Effector memory CD8-positive, alpha-beta T cell (primary cell): Measurements from ENCODE around the gene DNAJB6.

Experiments
- ATAC-seq: fragments of 150-1000 bp; cut with Tn5 transposase; replicated peaks from 2 replicates; pipeline ENCODE4 v1.10.0; 2021; ENCODE audit warnings: mild to moderate bottlenecking, moderate library complexity
- DNase-seq, 3 experiments: peaks; one replicate each; pipeline ENCODE4 v3.0.0; 2021
- H3K27ac Mint-ChIP-seq, 2 donors: one replicate each; pipeline ENCODE4 v1.8.0; 2022; ENCODE audit warnings: mild to moderate bottlenecking in 2 of 2, mixed read lengths in 2 of 2, moderate library complexity in 2 of 2
- H3K27me3 Mint-ChIP-seq, 2 donors: one replicate each; pipeline ENCODE4 v1.8.0; 2022; ENCODE audit warnings: mixed read lengths in 2 of 2
- H3K36me3 Mint-ChIP-seq: one replicate; pipeline ENCODE4 v1.8.0; 2022; ENCODE audit warnings: mild to moderate bottlenecking, moderate library complexity, mixed read lengths; ENCODE audit not compliant: insufficient read depth
- H3K4me1 Mint-ChIP-seq, 2 donors: one replicate each; pipeline ENCODE4 v1.8.0; 2022; ENCODE audit warnings: low read depth in 2 of 2, mixed read lengths in 2 of 2
- H3K4me3 Mint-ChIP-seq, 2 donors: one replicate each; pipeline ENCODE4 v1.8.0; 2022; ENCODE audit warnings: mild to moderate bottlenecking in 2 of 2, mixed read lengths in 2 of 2, moderate library complexity in 2 of 2
- H3K9me3 Mint-ChIP-seq, 2 donors: one replicate each; pipeline ENCODE4 v1.8.0; 2022; ENCODE audit warnings: mixed read lengths in 2 of 2

The DNAJB6 gene

DNA sequence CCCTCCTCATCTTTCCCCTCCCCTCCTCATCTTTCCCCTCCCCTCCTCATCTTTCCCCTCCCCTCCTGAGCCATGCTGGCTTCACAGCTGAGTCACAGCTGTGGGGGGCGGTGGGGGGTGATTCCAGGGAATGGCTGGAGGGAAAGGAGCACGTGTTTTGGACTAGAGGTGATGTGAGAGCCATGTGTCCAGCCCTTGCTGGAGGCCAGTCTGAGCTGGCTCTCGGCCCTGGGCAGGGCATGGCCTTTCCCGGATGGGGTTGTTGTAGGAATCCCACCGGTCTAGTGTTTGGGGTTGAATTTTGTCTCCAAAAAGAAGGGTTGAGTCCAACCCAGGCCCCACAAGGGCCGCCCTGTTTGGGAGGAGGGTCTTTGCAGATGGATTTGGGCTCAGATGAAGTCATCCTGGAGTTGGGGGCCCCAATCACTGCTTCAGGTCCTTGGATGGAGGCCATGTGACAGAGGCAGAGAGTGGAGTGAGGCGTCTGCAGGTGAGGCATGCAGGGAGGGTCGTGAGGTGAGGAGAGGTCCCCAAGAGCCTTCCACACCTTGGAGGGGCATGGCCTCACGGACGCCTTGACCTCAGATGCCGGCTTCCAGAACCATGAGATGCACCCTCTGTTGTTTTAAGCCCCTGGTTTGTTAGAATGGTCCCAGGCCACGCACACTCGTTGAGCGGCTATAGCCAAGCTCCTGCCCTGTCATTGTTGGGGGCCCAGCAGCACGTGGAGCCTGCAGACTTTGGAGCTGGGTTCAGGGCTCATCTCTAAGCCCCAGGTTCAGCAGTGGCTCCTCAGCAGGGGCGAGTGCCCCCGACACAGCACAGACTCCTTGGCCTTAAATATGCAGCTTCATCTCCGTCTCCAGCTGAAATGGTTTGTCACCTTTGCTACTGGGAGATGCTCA is 101.6 kb downstream of the DNAJB6 start:
- H3K36me3 Mint-ChIP-seq, result no peaks in the 10 kb centered on the region
- H3K4me1 Mint-ChIP-seq, result peaks cover 0 to 3% of the 10 kb centered on the region in 2 donors
- ATAC-seq (no peak), DNase-seq (no peak)
- H3K9me3 Mint-ChIP-seq, result no peaks in the 10 kb centered on the region
- no peak overlapping the region for H3K4me3 Mint-ChIP-seq
- H3K27ac Mint-ChIP-seq, result no peak overlapping the region
- peaks cover 6 to 10% of the 10 kb centered on the region in 2 donors for H3K27me3 Mint-ChIP-seq

DNA sequence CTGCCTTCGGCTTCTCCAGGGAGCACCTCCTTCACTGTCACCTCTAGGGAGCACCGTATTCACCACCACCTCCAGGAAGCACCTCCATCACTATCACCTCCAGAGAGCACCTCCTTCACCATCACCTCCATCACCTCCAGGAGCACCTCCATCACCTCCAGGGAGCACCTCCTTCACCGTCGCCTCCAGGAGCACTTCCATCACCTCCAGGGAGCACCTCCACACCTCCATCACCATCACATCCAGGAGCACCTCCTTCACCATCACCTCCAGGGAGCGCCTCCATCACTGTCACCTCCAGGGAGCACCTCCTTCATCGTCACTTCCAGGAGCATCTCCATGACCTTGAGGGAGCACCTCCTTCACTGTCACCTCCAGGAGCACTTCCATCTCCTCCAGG is 102.3 kb downstream of the DNAJB6 start:
- no peaks in the 10 kb centered on the region for H3K4me1 Mint-ChIP-seq
- DNase-seq, result no peak
- ATAC-seq, result no peak
- H3K27ac Mint-ChIP-seq, result no peak overlapping the region
- no peaks in the 10 kb centered on the region for H3K36me3 Mint-ChIP-seq
- H3K9me3 Mint-ChIP-seq, result no peaks in the 10 kb centered on the region
- no peak overlapping the region for H3K4me3 Mint-ChIP-seq
- peaks cover 6 to 10% of the 10 kb centered on the region in 2 donors for H3K27me3 Mint-ChIP-seq

DNA sequence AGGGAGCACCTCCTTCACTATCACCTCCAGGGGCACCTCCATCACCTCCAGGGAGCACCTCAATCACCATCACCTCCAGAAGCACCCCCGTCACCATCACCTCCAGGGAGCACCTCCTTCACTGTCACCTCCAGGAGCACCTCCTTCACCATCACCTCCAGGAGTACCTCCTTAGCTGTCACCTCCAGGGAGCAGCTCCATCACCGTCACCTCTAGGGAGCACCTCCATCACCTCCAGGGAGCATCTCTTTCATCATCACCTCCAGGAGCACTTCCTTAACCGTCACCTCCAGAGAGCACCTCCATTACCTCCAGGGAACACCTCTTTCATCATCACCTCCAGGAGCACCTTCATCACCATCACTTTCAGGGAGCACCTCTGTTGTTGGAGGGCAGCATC is 103.0 kb downstream of the DNAJB6 start:
- DNase-seq, result no peak
- no peak overlapping the region for H3K4me3 Mint-ChIP-seq
- peaks cover 10 to 12% of the 10 kb centered on the region in 2 donors for H3K27me3 Mint-ChIP-seq
- H3K9me3 Mint-ChIP-seq, result no peaks in the 10 kb centered on the region
- peak overlapping the region in 1 of 2 donors; percentile 27 for H3K27ac Mint-ChIP-seq
- no peak for ATAC-seq
- H3K4me1 Mint-ChIP-seq, result no peaks in the 10 kb centered on the region
- H3K36me3 Mint-ChIP-seq, result no peaks in the 10 kb centered on the region

DNA sequence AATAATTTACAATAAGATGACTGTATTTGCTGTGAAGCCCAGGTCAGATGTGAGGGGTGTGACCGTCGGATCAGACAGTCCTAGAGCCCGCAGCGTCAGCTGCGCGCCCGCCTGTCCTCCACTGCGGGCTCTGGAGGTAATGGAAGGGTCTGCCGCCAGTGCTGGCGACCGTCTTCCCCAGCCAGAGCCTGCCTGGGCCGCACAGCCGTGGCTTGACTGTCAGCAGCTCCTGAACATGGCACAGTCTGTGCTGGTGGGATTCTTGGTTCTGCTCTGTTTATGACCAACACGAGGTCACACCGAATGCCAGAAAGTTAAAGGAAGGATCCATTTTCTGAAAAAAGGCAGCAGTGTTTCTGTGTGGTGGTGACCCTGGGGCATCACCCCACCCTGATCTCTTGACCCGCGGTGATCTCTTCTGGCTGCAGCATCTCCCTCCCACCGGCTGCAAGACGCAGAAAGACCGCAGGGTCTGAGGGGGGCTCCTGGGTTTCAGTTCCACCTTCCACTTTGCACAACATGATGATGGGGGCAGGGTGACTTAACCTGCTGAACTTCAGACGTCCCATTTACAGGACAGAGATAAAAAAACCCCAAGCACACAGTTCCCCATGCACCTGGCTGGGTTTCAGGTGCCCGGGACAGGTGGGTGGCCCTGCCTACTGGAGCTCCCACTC is 103.7 kb downstream of the DNAJB6 start:
- peaks cover 12 to 13% of the 10 kb centered on the region in 2 donors for H3K27me3 Mint-ChIP-seq
- no peaks in the 10 kb centered on the region for H3K4me1 Mint-ChIP-seq
- DNase-seq (no peak), ATAC-seq (no peak)
- no peaks in the 10 kb centered on the region for H3K9me3 Mint-ChIP-seq
- no peak overlapping the region for H3K4me3 Mint-ChIP-seq
- no peak overlapping the region for H3K27ac Mint-ChIP-seq
- no peaks in the 10 kb centered on the region for H3K36me3 Mint-ChIP-seq

DNA sequence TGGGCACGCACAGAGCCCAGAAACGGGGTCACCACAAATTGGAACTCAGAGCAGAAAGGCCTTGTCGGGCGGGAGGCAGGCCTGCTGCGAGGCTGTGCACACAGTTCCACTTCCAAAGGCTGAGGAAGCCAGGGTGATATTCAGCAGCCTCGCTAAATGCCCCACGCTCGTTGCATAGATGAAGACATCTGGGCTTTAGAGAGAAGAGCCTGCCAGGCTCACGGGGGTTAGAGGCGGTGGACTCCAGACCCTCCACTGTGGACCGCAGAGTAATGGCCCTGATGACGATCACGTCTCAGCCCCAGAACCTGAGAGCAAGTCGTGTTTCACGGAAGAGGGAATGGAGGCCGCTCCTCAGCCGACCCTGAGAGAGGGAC is 104.2 kb downstream of the DNAJB6 start:
- no peaks in the 10 kb centered on the region for H3K36me3 Mint-ChIP-seq
- H3K27me3 Mint-ChIP-seq, result peaks cover 13 to 16% of the 10 kb centered on the region in 2 donors
- no peaks in the 10 kb centered on the region for H3K9me3 Mint-ChIP-seq
- no peaks in the 10 kb centered on the region for H3K4me1 Mint-ChIP-seq
- no peak for DNase-seq
- no peak overlapping the region for H3K4me3 Mint-ChIP-seq
- H3K27ac Mint-ChIP-seq, result no peak overlapping the region
- no peak for ATAC-seq

DNA sequence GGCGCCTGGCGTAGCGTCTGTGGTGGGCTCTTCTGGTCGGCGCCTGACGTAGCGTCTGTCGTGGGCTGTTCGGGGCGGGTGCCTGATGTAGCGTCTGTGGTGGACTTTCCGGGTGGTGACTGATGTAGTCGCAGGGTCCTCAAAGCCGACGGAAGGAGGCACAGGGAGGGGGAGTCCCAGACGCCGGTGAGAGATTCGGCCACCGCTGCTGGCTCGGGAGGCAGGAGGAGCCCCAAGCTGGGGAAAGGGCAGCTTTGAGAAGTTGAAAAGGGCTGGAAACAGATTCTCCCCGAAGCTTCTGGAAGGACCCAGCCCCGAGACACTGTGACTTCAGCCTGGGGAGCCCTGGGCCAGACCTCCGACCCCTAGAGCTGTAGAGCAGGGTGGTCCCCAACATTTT is 105.7 kb downstream of the DNAJB6 start:
- ATAC-seq (no peak), DNase-seq (no peak)
- Mint-ChIP-seq H3K4me1 (no peaks in the 10 kb centered on the region), H3K27ac (peak overlapping the region in 1 of 2 donors; percentile 72), H3K27me3 (peaks cover 13 to 16% of the 10 kb centered on the region in 2 donors), H3K36me3 (no peaks in the 10 kb centered on the region), H3K9me3 (no peaks in the 10 kb centered on the region), H3K4me3 (no peak overlapping the region)

DNA sequence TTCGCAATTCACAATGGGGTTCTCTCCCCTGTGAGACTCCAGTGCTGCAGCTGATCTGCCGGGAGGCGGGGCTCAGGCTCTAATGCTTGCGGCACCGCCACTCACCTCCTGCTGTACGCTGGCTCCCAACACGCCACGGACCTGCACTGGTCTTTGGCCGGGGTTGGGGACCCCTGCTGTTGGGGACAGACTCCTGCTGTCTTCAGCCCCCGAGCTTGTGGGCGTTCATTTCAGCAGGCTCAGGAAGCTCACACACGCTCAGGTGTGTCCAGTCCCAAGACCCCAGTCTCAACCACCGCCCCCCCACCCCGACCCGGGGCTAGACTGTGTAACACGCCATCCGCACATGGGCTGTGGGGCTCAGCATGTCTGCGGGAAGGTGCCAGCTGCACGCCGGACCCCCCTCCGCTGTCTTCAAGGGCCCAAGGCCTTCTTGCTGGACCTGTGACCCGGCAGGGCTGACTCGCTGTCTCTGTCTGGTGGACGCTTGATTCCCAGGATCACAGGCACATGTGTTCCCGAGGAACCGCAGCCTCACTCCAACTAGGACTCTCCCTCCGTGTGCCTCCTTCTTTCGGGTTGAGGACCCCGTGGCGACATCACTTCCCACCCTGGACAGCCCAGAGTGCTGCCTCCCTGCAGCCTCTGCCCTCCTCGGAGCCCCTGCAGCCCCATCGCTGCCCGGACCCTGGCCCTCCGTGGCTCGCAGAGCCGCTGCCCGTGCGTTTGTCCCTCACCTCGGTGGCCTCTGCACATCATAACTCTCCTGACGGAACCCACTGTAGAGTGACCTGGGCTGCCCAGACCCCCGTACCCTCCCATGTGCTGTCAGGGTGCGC is 106.4 kb downstream of the DNAJB6 start:
- peaks cover 13 to 16% of the 10 kb centered on the region in 2 donors for H3K27me3 Mint-ChIP-seq
- no peak overlapping the region for H3K4me3 Mint-ChIP-seq
- H3K9me3 Mint-ChIP-seq, result no peaks in the 10 kb centered on the region
- H3K27ac Mint-ChIP-seq, result no peak overlapping the region
- DNase-seq (no peak), ATAC-seq (no peak)
- H3K4me1 Mint-ChIP-seq, result no peaks in the 10 kb centered on the region
- no peaks in the 10 kb centered on the region for H3K36me3 Mint-ChIP-seq

DNA sequence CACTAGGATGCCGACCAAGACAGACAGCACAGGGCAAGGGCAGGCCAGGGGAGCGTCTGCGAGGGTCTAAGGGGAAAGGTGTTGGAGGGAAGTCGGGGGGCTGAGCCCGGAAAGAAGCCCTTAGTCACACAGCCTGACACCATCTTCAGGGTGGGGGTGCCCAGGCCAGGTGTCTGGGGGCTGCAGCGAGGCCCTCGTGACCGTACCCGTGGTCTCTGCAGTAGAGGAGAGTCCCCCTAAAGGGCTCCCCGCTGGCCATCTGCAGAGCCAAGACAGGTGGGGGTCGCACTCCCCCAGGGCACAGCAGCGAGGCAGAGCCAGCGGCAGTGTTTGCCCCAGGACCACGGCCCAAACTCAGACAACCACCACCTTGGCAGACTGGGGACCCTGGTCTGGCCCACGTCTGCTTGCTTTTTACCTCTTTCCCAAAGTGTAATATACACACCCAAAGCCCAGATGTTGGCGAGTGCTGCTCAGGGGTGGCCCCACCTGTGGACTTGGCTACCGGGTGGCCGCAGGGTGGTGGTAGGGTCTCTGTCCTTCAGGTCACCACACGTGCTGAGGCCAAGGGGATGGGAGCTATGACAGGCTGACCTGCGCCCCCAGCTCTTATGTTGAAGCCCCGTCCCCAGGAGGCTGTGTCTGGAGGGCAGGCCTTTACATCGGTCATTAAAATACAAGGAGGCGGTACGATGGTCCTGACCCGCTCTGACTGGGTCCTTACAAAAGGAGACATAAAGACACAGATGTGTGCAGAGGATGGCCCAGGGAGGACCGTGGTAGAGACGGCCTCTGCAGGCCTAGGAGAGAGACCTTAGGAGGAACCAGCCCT is 107.4 kb downstream of the DNAJB6 start:
- ATAC-seq (no peak), DNase-seq (no peak)
- Mint-ChIP-seq H3K27me3 (peaks cover 13% of the 10 kb centered on the region in 2 donors), H3K9me3 (no peaks in the 10 kb centered on the region), H3K4me1 (no peaks in the 10 kb centered on the region), H3K36me3 (no peaks in the 10 kb centered on the region), H3K4me3 (no peak overlapping the region), H3K27ac (no peak overlapping the region)

DNA sequence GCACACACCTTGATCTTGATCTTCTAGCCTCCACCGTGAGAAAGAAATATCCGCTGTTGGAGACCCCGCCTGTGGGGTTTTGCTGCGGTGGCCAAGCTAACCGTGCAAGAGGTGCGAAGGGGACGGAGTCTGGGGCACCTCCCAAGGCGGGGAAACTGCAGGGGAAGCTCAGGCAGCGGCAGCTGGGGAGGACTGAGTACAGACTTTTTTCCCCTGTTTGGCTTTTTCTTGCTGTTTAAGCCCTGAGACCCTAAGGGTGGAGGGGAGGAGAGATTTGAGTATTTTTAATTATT is 108.0 kb downstream of the DNAJB6 start:
- ATAC-seq (no peak), DNase-seq (no peak)
- H3K36me3 Mint-ChIP-seq, result no peaks in the 10 kb centered on the region
- no peak overlapping the region for H3K4me3 Mint-ChIP-seq
- peaks cover 7 to 10% of the 10 kb centered on the region in 2 donors for H3K27me3 Mint-ChIP-seq
- H3K9me3 Mint-ChIP-seq, result no peaks in the 10 kb centered on the region
- no peak overlapping the region for H3K27ac Mint-ChIP-seq
- no peaks in the 10 kb centered on the region for H3K4me1 Mint-ChIP-seq

DNA sequence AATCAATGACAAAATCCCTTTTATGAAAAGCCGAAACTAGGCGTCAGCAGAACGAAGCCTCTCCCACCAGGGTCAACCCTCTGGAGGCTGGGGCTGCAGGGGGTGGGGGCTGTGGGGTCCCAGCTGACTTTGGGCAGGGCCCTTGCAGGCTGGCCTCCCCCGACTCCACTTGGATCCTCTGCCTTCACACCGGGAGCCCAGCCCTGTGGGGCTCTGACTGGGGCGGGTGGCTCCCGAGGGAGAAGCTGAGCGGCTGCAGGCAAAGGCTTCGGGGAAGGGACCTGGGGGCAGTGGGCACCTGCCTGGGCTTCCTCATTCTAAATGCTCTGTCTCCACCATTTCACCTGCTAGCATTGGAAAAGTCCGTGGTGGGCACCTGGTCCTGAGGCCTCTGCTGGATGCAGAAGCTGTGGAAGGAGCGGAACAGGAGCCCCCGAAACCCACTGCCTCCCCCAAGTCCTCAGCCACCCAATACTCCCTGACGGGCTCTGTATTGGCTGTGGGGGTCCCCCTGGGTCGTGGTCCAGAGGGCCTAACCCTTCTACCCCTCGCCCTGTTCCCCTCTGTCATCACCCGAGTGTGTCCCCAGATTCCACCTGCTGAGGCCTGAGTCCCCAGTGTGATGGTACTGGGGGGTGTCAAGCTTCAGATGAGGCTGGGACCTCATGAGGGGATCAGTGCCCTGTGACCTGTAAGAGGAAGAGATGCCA is 108.6 kb downstream of the DNAJB6 start:
- Mint-ChIP-seq H3K27ac (no peak overlapping the region), H3K27me3 (peaks cover 6 to 7% of the 10 kb centered on the region in 2 donors), H3K4me1 (no peaks in the 10 kb centered on the region), H3K36me3 (no peaks in the 10 kb centered on the region), H3K4me3 (no peak overlapping the region), H3K9me3 (no peaks in the 10 kb centered on the region)
- DNase-seq (no peak), ATAC-seq (no peak)

DNA sequence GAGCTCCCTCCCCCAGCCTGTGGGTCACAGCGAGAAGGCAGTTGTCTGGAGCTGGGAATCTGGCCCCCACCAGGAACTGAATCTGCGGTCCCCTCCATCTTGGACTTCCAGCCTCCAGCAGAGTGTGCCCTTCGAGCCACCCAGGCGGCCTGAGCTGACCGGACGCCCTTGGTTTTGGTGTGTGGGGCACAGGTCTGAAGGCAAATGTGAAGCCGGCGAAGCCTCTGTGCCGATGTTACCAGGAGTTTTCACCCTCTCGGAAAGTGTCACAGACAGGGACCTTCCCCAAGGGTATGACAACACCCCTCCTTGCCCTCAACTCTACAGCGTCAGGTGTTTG is 109.1 kb downstream of the DNAJB6 start:
- H3K4me3 Mint-ChIP-seq, result no peak overlapping the region
- H3K27me3 Mint-ChIP-seq, result peaks cover 6 to 7% of the 10 kb centered on the region in 2 donors
- no peaks in the 10 kb centered on the region for H3K4me1 Mint-ChIP-seq
- no peaks in the 10 kb centered on the region for H3K9me3 Mint-ChIP-seq
- ATAC-seq (no peak), DNase-seq (no peak)
- H3K27ac Mint-ChIP-seq, result no peak overlapping the region
- no peaks in the 10 kb centered on the region for H3K36me3 Mint-ChIP-seq

DNA sequence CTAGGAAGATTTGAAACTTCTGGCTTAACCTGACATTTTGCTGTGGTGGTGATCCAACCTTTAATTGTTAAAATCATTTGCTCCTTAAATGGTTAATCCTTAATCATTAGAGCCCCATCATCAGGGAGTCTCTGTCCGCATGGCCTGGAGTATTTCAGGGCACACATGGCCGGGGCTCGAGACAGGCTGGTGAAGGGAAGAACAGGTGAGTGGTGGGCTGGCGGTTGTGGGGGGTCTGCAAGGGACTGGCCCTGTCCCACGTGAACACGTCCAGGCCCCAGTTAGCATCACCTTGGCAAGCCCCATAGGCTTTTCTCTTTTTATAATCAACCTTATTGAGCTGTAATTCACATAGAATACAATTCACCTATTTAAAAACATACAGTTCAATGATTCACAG is 109.5 kb downstream of the DNAJB6 start:
- peaks cover 6 to 7% of the 10 kb centered on the region in 2 donors for H3K27me3 Mint-ChIP-seq
- no peaks in the 10 kb centered on the region for H3K9me3 Mint-ChIP-seq
- DNase-seq, result no peak
- H3K4me1 Mint-ChIP-seq, result no peaks in the 10 kb centered on the region
- H3K36me3 Mint-ChIP-seq, result no peaks in the 10 kb centered on the region
- no peak for ATAC-seq
- no peak overlapping the region for H3K27ac Mint-ChIP-seq
- H3K4me3 Mint-ChIP-seq, result no peak overlapping the region
